Measurements from ENCODE around the gene LY9. TPM values are rescaled to one million over a fixed set of nuclear protein-coding genes. Genes with fewer than 3 reads are reported as not detected.

LY9 gene
- total and polyA plus RNA-seq, 2 experiments from 2014 or later: not detected

DNA sequence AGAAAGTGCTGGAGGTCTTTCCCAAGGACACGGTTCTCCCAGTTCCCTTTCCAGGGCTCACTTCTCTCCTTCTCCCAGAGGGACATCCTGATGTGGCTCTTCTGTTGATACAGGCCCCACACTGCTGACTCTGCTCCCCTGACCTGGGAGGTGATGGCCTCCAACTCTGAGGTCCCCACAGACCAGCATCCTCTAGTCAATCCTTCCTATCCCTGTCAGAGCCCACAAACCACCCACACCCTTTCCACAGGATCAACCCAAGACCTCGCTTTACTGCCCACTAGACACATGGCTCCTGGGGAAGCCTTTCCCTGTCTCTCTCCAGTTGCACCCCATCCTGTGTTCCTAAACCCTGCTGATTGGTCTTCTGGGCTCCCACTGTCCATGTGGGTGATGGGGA, 45.4 kb upstream of the LY9 start:
- Mint-ChIP-seq H3K4me1 (peaks cover 13% of the 10 kb centered on the region; the same call in 2 of the 3 replicates), H3K9me3 (no peaks in the 10 kb centered on the region; the same call in 2 of the 3 replicates), H3K4me3 (no peak overlapping the region), H3K27me3 (ENCODE audit: insufficient read depth, low read depth, poor library complexity) (peaks cover 3% of the 10 kb centered on the region), H3K36me3 (ENCODE audit: low read depth) (no peaks in the 10 kb centered on the region), H3K27ac (no peak overlapping the region)
- DNase-seq (ENCODE audit: low spot score) (no peak), ATAC-seq (no peak)
- H3K27me3 ChIP-seq (ENCODE audit: insufficient read depth): no peaks in the 10 kb centered on the region
- H3K4me2 ChIP-seq: no peak overlapping the region
- H3K27ac ChIP-seq (ENCODE audit: low read depth): no peak overlapping the region
- peaks cover 22% of the 10 kb centered on the region for H3K9me2 ChIP-seq (ENCODE audit: insufficient read depth)
- no peaks in the 10 kb centered on the region for H3K79me2 ChIP-seq (replicated peaks; ENCODE audit: insufficient read depth)
- no peaks in the 10 kb centered on the region for H3K36me3 ChIP-seq (ENCODE audit: insufficient read depth)
- no peaks in the 10 kb centered on the region for H4K20me1 ChIP-seq (replicated peaks; ENCODE audit: insufficient read depth)
- H3K4me1 ChIP-seq (ENCODE audit: insufficient read depth): peaks cover 10% of the 10 kb centered on the region
- TF ChIP-seq EZH2 (IDR thresholded peaks at IDR 0.05; ENCODE audit: low read depth, unreplicated experiment): no peak
- TF ChIP-seq, protein P1, sequence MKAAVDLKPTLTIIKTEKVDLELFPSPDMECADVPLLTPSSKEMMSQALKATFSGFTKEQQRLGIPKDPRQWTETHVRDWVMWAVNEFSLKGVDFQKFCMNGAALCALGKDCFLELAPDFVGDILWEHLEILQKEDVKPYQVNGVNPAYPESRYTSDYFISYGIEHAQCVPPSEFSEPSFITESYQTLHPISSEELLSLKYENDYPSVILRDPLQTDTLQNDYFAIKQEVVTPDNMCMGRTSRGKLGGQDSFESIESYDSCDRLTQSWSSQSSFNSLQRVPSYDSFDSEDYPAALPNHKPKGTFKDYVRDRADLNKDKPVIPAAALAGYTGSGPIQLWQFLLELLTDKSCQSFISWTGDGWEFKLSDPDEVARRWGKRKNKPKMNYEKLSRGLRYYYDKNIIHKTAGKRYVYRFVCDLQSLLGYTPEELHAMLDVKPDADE (IDR thresholded peaks at IDR 0.05): no peak
- H3F3A ChIP-seq (replicated peaks; ENCODE audit: low read depth): 0 out of 2 replicates have a peak, but pooled peaks cover 3% of the 10 kb centered on the region
- no peak overlapping the region for H2AFZ ChIP-seq
- no peak overlapping the region for H3K4me3 ChIP-seq

DNA sequence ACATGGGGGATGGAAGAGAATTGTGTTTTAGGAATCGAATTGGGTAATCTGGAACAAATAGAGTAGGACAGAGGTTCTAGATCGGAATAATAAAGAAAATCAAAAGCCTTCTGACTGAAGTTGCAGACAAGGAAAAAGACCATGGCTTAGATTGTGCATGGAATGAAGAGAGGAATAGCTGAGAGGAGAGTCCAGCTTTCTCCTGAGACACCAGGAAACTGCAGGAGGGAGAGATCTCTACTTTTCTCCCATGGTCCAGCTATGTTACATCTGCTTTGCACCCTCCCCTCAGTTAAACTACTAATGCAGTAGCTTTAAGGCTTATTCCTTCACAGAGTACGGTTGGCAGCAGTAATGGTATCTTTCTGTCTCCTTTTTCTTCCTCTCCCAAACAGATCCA, 43.6 kb upstream of the LY9 start:
- Histone ChIP-seq H3K27ac (ENCODE audit: low read depth) (no peak overlapping the region), H3K9me2 (ENCODE audit: insufficient read depth) (peaks cover 25% of the 10 kb centered on the region), H3K4me2 (no peak overlapping the region), H3K4me3 (no peak overlapping the region), H3K4me1 (ENCODE audit: insufficient read depth) (peaks cover 6% of the 10 kb centered on the region), H3K36me3 (ENCODE audit: insufficient read depth) (no peaks in the 10 kb centered on the region), H3K27me3 (ENCODE audit: insufficient read depth) (no peaks in the 10 kb centered on the region), H4K20me1 (replicated peaks; ENCODE audit: insufficient read depth) (no peaks in the 10 kb centered on the region), H3F3A (replicated peaks; ENCODE audit: low read depth) (0 out of 2 replicates have a peak, but pooled peaks cover 3% of the 10 kb centered on the region), H3K79me2 (replicated peaks; ENCODE audit: insufficient read depth) (no peaks in the 10 kb centered on the region), H2AFZ (no peak overlapping the region)
- ATAC-seq: no peak
- Mint-ChIP-seq H3K4me3 (no peak overlapping the region), H3K27ac (no peak overlapping the region), H3K36me3 (ENCODE audit: low read depth) (no peaks in the 10 kb centered on the region), H3K4me1 (peaks cover 2% of the 10 kb centered on the region; the same call in 2 of the 3 replicates), H3K9me3 (no peaks in the 10 kb centered on the region; the same call in 2 of the 3 replicates), H3K27me3 (ENCODE audit: insufficient read depth, low read depth, poor library complexity) (peaks cover 3% of the 10 kb centered on the region)
- DNase-seq (ENCODE audit: low spot score): no peak
- TF ChIP-seq ZNF331 (CRISPR knock-in tag; IDR thresholded peaks at IDR 0.05; ENCODE audit: low read depth) (no peak), NANOG (IDR thresholded peaks at IDR 0.05; ENCODE audit: borderline replicate concordance) (no peak), ZNF114 (CRISPR knock-in tag; IDR thresholded peaks at IDR 0.05) (no peak), STAT1 (IDR thresholded peaks at IDR 0.05; ENCODE audit: unreplicated experiment) (no peak), CREB1 (CRISPR knock-in tag; IDR thresholded peaks at IDR 0.05; ENCODE audit: low read depth) (no peak), EZH2 (IDR thresholded peaks at IDR 0.05; ENCODE audit: low read depth, unreplicated experiment) (no peak), JUNB (IDR thresholded peaks at IDR 0.05; ENCODE audit: unreplicated experiment) (no peak), EZH2phosphoT487 (IDR thresholded peaks at IDR 0.05; ENCODE audit: unreplicated experiment) (no peak)
- TF ChIP-seq, protein P1 (IDR thresholded peaks at IDR 0.05): no peak
- TF ChIP-seq, protein P2, sequence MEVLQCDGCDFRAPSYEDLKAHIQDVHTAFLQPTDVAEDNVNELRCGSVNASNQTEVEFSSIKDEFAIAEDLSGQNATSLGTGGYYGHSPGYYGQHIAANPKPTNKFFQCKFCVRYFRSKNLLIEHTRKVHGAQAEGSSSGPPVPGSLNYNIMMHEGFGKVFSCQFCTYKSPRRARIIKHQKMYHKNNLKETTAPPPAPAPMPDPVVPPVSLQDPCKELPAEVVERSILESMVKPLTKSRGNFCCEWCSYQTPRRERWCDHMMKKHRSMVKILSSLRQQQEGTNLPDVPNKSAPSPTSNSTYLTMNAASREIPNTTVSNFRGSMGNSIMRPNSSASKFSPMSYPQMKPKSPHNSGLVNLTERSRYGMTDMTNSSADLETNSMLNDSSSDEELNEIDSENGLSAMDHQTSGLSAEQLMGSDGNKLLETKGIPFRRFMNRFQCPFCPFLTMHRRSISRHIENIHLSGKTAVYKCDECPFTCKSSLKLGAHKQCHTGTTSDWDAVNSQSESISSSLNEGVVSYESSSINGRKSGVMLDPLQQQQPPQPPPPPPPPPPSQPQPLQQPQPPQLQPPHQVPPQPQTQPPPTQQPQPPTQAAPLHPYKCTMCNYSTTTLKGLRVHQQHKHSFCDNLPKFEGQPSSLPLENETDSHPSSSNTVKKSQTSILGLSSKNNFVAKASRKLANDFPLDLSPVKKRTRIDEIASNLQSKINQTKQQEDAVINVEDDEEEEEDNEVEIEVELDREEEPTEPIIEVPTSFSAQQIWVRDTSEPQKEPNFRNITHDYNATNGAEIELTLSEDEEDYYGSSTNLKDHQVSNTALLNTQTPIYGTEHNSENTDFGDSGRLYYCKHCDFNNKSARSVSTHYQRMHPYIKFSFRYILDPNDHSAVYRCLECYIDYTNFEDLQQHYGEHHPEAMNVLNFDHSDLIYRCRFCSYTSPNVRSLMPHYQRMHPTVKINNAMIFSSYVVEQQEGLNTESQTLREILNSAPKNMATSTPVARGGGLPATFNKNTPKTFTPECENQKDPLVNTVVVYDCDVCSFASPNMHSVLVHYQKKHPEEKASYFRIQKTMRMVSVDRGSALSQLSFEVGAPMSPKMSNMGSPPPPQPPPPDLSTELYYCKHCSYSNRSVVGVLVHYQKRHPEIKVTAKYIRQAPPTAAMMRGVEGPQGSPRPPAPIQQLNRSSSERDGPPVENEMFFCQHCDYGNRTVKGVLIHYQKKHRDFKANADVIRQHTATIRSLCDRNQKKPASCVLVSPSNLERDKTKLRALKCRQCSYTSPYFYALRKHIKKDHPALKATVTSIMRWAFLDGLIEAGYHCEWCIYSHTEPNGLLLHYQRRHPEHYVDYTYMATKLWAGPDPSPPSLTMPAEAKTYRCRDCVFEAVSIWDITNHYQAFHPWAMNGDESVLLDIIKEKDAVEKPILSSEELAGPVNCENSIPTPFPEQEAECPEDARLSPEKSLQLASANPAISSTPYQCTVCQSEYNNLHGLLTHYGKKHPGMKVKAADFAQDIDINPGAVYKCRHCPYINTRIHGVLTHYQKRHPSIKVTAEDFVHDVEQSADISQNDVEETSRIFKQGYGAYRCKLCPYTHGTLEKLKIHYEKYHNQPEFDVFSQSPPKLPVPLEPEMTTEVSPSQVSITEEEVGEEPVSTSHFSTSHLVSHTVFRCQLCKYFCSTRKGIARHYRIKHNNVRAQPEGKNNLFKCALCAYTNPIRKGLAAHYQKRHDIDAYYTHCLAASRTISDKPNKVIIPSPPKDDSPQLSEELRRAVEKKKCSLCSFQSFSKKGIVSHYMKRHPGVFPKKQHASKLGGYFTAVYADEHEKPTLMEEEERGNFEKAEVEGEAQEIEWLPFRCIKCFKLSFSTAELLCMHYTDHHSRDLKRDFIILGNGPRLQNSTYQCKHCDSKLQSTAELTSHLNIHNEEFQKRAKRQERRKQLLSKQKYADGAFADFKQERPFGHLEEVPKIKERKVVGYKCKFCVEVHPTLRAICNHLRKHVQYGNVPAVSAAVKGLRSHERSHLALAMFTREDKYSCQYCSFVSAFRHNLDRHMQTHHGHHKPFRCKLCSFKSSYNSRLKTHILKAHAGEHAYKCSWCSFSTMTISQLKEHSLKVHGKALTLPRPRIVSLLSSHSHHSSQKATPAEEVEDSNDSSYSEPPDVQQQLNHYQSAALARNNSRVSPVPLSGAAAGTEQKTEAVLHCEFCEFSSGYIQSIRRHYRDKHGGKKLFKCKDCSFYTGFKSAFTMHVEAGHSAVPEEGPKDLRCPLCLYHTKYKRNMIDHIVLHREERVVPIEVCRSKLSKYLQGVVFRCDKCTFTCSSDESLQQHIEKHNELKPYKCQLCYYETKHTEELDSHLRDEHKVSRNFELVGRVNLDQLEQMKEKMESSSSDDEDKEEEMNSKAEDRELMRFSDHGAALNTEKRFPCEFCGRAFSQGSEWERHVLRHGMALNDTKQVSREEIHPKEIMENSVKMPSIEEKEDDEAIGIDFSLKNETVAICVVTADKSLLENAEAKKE (CRISPR knock-in tag; IDR thresholded peaks at IDR 0.05): no peak
- TF ChIP-seq, protein P3, sequence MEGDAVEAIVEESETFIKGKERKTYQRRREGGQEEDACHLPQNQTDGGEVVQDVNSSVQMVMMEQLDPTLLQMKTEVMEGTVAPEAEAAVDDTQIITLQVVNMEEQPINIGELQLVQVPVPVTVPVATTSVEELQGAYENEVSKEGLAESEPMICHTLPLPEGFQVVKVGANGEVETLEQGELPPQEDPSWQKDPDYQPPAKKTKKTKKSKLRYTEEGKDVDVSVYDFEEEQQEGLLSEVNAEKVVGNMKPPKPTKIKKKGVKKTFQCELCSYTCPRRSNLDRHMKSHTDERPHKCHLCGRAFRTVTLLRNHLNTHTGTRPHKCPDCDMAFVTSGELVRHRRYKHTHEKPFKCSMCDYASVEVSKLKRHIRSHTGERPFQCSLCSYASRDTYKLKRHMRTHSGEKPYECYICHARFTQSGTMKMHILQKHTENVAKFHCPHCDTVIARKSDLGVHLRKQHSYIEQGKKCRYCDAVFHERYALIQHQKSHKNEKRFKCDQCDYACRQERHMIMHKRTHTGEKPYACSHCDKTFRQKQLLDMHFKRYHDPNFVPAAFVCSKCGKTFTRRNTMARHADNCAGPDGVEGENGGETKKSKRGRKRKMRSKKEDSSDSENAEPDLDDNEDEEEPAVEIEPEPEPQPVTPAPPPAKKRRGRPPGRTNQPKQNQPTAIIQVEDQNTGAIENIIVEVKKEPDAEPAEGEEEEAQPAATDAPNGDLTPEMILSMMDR (conservative IDR thresholded peaks at IDR 0.05; ENCODE audit: low read depth in 2 of 2): no peak

Data from GM23338 (cell line).